Stimulated activated CD8-positive, alpha-beta memory T cell treated with anti-CD3 and anti-CD28 coated beads, Interleukin-7, amount 100 ng/mL, for 48 hours (primary cell): ENCODE data around the gene TNS3.
A peak's percentile ranks its signal among the peaks of the same experiment; 100 is the strongest.
"Not testable (repeated sequence)": the region's sequence is repeated elsewhere in the genome, so short reads cannot be mapped to it uniquely, and the experiment has no call there.

Source experiments
- DNase-seq, 2 donors: peaks; one replicate each; pipeline ENCODE4 v3.0.0-alpha.2; 2020; ENCODE audit warnings: low read depth in 1 of 2; ENCODE audit errors: extremely low read depth in 1 of 2

Gene TNS3

DNA sequence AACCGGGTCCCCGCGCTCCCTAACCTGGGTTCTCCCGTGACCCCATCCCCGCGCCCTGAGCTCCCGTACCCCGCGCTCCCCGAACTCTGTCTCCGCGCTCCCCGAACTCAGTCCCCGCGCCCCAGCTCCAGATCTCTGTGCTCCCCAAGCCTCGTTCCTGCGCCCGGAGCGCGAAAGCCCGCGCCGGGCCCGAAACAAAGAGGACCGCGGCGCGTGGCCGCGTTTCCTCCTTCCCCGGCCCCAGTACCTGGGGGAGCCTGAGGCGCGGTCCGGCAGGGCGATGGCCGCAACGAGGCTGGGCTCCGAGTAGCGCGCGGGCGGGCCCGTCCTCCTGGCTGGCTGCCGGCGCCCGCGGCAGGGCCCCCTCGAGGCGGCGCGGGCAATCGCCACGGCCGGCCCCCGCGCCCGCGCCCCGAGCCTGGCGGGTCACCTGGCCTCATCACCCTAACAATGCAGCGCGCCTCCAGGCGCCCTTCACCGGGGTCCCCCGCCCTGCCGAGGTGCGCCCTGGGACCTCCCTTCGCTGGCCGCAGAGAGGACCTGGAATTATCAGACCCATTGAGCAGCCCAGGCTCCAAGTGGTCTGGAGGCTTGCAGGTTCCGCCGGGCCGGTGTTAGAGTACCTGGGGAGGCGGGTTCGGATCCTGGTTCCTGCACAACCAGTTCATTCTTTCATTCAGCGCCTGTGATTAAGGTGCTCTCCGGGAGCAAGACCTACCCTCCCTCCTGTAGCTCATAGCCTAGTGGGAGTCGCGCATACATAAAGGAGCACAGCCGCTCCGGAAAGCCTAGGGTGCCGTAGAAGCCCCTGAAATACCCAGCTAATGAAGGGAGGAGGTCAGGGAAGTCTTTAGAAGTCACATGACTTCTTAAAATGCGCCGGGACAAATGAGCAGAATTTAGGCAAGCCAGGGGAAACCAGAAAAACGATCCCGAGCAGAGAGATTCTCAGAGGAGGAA is at the start of gene TNS3:
Gene TNS3 (minus strand): TSS at position 308 of the 960 bp plus-strand sequence. CDS start 142,475 bp downstream, outside the sequence.
- peak in 1 of 2 donors; percentile 1 for DNase-seq

DNA sequence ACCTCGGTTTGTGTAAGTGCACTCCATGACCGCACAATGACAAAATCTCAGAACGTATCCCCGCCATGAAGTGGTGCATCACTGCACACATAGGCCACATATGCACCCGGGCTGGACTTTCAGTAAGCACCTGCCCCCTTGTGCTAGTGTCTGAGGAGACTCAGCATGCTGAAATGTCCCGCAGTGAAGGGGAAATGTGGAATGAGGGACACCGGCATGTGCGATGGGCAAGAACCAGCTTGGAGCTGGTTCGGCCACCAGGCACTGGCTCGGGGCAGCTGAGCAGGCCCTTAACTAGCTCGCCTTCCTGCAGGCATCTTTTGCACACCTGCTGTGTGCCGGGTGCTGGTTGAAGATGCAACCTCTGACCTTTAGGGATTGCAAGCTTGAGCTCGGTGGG is 49.8 kb upstream of the TNS3 start:
- no peak for DNase-seq

DNA sequence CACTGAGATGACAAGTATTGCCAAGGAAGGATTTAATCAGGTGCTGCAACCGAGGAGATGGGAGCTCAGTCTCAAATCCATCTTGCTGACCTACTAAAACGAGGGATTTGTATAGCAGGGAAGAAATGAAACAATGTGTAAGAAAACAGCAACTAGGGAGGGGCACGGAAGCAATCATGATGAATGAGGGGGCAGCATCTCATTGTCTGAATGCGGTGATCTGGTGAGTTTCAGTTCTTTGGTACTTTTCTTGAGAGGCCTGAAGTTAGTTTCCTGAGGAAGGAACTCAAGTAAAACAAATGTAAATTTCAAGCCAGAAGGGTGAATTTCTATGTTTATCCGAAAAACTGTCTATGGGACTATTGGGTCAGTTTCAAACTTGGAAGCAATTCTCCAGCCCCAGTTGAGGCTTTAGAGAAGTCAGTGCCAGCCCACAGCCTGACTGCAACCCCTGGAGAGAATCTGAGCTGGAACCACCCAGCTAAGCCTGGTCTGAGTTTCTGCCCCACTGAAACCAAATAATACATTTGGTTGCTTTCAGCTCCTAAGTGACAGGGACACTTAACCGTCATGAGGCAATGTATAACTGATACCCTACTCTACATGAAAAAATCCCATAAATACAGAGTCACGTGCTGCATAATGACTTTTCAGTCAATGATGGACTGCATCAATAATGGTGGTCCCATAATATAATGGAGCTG is 45.8 kb upstream of the TNS3 start:
- no peak for DNase-seq

DNA sequence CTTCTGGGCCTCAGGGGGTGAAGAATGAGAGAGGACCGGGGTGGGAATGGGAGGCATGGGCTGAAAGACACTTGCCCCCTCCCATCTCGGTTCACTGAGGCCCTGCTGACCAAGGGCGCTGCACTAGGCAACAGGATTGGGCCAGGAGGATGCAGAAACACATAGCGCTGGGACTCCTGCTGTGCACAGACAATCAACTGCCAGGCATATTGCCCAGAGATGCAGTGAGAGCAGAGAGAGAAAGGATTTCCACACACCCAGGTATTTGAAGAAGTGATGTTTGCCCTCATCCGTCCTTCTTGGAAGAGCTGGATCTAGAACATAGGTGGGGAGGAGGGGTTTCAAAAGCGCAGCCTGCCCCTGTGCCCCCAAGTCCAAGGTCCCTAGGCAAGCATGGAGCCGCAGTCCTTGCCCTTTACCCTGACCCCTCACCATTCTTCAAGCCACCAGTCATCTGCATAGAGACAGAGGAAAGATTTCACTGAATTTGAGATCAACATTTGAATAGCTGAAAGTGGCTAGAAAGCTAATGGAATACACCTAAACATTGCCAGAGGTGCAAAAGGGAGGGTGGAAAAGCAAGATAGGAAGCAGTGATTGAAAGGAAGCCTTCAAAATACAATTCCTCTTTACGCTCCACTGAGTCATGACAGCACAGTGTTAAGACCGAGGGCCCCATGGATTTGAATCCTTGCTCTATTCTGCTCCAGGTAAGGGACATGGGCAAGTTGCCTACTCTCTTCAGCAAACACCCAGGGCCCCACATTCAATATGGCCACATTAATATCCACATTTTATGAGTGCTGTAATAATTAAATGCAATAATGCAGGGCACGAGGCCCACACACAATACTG is 44.2 kb upstream of the TNS3 start:
- DNase-seq, result no peak

DNA sequence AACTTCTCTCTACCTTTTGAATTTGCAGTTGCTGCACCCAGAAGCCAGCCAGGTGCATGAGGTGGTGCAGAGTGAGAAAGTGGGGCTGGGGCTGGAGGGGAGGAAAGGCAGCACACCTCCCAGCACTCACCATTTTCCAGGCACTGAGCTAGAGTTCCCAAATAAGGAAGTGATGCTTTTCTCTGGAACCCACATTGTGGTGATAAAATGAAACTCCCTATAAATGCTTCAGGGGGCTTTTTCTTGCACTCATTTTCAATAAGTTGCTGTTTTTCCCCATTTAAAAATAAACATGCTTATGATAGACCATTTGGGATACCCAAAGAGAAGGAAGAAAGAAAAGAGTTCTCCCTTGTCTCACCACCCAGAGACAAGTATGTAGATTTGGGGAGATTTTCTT is 42.8 kb upstream of the TNS3 start:
- no peak for DNase-seq

DNA sequence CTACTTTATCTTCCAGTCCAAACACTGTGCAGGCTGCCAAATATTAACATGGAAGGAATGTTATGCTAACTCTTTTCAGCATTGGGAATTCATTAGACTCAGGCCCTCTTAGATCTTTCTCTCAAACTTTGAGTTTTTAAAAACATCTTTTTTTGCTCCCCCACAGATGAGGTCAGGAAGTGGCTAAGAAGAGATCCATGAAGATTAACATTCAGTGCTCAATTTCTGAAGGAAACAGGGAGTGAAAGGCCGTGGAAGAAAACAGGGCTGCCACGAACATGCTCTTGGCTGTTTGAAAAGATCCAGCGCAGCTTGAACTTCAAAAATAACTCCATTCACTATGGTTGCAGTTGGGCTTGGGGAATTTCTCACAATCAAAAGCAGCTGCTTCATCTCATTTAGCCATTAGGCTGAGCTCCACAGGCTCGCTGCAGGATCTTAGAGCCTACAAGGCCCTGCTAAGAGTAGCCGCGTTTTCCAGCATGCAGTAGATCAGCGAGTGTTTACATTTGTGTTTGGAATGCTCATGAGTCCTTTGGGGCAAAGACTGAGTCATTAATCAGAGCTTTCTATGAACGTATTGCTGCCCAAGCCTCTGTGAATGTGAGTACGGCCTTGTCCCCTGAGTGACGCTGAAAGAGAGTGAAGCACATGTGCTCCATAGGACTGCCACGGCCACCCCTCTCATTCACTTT is 41.2 kb upstream of the TNS3 start:
- no peak for DNase-seq

DNA sequence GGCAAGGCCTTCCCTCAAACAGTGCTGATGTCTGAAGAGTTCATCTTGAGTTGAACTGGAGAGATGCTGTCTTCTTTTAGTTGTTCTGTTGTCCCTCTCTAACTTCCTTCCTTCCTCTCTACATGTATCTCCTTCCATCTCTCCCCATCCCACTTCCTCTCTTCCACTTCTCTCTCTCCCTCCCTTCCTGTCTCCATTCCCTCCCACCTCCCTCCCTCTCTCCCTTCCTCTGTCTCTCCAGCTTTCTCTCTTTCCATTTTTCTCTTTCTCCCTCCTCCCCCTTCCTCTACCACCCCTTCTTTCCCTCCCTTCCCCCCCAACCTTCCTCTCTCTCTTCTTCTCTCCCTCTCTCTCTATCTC is 40.7 kb upstream of the TNS3 start:
- DNase-seq, result no peak

DNA sequence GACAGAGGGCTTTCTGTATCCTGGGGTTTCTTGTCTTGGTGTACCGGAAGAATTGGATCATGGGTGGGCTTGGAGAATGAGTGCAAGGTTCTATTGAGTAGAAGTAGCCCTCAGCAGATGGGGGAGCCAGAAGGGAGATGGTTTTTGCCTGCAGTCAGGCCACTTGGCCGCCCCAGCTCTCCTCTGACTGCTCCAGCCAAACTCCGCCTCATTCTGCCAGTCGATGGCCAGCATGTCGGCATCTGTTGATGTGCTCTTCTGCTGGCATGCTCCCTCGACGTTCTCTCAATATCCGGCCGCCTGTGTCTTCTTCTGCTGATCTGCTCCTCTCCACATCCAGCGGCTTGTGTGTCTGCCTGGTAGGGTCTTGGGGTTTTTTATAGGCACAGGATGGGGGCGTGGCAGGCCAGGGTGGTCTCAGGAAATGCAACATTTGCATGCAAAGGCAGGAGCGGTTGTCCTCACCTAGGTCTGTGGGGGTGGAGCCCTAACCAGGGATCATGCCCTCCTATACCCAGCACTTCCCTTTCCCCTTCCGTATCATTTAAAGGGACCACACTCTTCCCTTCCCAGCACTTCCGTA is 40.2 kb upstream of the TNS3 start:
- DNase-seq, result no peak

DNA sequence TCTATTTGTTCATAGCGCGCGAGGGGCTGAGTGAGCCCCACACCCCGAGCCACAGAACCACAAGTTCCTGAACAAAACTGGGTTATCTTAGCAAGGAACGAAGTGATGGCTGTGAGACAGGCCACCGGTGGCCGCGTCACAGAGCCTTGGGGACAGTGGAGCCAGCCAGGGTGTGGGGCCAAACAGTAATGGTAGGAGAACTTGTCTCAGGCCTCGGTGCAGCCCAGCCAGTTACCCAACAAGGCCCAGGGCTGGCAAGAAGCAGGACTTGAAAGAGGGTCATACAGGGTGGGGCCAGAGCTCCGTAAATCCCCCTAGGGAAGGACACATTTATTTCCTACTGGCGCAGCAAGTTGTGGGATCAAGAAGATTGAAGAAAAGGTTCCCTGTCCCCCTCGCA is 39.4 kb upstream of the TNS3 start:
- DNase-seq, result no peak

DNA sequence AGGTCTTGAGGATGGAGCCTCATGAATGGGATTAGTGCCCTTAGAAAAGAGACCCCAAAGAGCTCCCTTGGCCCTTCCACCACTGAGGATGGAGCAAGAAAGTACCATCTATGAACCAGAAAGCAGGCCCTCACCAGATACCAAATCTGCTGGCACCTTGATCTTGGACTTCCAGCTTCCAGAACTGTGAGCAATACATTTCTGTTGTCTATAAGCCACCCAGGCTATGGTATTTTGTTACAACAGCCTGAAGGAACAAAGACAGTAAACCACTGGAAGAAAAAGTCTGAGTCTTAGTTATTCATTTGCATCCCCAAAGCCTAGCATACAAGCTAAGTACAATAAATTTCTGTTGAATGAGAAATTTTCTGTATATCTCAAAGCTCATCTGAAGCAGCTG is 37.9 kb upstream of the TNS3 start:
- no peak for DNase-seq

DNA sequence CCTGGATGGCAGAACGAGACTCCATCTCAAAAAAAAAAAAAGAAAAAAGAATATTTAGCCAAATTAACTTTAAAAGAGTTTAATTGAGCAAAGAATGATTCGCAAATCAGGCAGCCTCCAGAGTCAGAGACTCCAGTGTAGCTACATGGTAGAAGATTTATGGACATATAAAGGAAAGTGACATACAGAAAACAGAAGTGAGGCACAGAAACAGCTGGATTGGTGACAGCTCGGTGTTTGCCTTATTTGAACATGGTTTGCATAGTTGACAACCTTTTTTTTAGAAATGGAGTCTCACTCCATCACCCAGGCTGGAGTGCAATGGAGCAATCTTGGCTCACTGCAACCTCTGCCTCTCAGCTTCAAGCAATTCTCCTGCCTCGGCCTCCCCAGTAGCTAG is 35.2 kb upstream of the TNS3 start:
- DNase-seq, result no peak

DNA sequence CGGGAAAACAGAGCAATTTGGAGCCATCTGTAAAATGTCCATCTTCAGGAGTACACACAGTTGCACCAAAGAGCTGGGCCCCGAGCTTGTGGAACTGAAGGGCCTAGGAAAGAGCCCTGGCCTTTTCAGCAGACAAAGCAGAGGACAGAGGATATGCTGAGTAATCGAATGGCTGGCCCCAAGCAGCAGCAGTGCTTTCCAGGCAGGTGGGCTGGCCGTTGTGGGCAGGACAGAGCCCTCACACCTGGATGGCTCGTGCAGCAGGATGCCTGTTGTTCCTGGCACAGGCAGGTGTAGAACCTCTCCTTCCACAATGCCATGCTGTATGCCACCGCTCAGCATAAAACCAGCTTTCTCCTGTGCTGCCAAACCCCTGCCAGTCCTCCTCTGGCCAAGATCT is 32.5 kb upstream of the TNS3 start:
- no peak for DNase-seq

DNA sequence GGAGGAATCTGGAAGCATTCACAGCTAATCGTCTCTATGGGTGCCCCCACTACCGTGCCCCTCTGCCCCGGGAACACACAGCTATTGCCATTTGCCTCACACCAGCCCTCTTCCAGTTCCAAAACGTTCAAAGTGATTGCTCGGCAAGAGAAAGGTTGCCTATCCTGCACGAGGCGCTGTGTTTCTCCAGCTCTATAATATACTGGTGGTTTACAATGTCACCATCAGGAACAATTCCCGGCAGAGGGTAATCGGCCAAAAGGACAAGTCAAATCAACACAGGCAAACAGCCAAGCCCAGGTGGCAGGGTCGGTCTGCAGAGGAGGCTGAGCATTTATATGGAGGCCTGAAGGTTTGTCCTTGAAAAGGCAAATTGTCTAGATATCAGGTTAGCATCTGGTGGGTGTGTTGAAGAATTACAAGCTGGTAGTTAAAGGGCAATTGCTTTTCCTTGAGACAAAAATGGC is 29.2 kb upstream of the TNS3 start:
- no peak for DNase-seq

DNA sequence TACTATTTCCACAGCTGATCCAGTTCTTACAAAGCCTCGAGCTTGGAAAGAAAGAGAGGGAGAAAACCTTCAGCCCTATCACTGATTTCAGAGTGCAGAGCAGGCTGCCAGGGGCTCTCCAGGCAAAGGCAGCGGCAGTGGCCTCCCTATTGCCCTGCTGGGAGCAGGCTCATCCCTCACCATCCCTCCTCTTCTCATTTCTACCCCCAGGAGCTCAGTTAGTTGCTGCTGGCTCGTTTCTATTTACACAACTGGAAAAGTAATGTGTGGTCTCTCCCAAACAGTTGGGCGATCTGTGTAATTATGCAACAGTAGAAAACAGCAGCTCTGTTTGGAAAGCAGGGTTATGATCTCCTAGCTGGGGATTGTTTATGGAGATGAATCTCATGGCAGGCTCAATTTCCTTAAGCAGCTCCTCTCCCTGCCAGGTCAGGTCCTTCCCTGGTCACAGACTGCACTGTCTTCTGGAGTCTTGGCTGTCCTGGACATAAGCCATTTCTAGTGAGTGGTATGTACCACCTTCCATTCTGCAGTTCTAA is 28.7 kb upstream of the TNS3 start:
- DNase-seq, result no peak

DNA sequence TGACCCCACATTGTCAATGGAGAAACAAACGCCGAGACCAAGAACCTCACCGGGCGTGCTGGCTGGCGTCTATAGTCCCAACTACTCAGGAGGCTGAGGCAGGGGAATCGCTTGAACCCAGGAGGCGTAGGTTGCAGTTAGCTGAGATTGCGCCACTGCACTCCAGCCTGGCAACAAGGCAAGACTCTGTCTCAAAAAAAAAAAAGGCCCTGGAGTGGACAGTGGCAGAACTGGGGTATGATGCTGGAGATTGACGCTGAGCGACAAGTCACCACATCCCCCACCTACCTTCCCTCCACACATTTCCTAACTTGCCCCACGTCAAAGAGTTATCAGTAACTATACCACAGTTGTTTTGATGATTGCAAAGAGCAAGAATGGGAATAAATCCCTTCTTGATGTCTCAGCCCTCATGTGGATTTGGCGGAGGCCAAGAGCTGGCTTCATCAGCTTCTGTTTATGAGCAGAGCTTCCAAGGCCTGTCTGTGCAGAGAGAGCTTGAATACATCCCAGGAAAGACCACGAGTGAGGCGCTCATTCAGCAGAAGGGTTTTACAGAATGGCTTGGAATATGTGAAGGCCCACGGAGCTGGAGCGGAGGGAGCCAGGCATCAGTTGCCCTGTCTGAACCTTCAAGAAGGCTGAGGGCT is 28.0 kb upstream of the TNS3 start:
- DNase-seq, result no peak

DNA sequence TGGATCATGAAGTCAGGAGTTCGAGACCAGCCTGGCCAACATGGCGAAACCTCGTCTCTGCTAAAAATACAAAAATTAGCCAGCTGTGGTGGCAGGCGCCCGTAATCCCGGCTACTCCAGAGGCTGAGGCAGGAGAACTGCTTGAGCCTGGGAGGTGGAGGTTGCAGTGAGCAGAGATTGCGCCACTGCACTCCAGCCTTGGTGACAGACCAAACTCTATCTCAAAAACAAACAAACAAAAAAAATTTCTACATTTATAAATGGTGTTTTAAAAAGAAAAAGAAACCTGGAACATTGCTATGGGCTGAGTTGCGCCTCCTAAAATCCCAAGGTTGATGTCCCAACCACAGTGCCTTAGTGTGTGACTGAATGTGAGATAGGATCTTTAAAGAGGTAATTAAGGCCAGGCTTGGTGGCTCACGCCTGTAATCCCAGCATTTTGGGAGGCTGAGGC is 24.7 kb upstream of the TNS3 start:
- DNase-seq, result not testable (repeated sequence)

DNA sequence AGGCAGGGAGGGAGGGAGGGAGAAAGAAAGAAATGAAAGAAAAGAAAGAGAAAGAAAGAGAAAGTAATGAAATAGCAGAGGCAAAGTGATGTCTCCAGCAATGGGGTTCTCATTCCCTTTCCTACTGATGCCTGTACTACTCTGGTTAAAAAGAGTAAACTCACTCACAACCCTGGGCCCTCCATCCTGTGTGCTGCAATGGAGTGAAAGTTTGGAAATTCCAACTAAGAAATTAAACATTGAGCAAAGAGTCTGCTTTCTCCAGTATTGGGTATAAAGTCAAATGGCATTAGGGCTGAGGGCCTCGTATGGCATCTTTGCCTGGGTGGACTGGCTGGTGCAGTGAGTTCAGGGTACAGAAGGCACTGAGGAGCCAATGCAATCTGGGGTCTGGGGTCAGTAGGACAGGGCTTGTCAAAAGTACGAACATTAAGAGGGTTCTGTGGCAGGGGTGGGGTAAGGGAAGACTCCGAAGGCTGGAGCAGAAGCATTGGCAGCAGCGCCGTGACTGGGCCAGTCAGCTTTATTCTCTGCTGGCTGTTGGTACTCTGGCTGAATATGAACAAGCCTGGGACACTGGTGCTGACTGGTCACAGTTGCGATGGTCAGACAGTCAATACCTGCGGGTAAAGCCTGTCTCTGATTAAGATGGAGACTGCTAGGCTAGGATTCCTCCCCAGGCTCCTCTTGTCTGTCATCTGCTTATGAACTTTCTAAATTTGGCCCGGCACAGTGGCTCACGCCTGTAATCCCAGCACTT is 24.1 kb upstream of the TNS3 start:
- DNase-seq, result no peak

DNA sequence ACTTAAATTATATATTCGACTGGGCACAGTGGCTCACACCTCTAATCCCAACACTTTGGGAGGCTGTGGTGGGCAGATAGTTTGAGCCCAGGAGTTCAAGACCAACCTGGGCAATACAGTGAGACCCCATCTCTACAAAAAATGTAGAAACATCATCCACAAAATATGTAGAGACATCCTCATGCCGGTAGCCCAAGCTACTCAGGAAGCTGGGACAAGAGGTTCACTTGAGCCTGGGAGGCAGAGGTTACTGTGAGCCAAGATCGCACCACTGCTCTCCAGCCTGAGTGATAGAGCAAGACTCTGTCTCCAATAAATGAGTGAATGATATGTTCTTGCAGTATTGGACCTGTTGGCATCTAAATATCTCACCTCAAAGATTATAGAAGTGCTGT is 22.6 kb upstream of the TNS3 start:
- no peak for DNase-seq
